MCF 10A (cell line): ENCODE results near the gene PAPPA2. TPM values are rescaled to one million over a fixed set of nuclear protein-coding genes. Genes with fewer than 3 reads are reported as not detected.

ENCODE experiments used
- BruUV-seq: library from RNA; stranded (reverse); fragments of 400-500 nt; replicated peaks from 2 replicates; lab custom pipeline; 2021; lab: Mats Ljungman, UMichigan
- CTCF ChIA-PET: fragments of 300-600 bp; sonication (Branson Sonifier 250); formaldehyde crosslinking; extraction: SDS; loops from one replicate; lab custom pipeline; 2021; ENCODE audit warnings: antibody characterized with exemption, inconsistent platforms; lab: Yijun Ruan, JAX
- POLR2A ChIA-PET: fragments of 300-600, 350-650 bp; sonication (Branson Sonifier 250); formaldehyde crosslinking; extraction: SDS; loops from one replicate; lab custom pipeline; 2020; ENCODE audit warnings: antibody characterized with exemption, inconsistent platforms; lab: Yijun Ruan, JAX
- DNase-seq: peaks from one replicate; pipeline ENCODE4 v3.0.0-alpha.2; 2018; ENCODE audit not compliant: unreplicated experiment
- H3K27ac Mint-ChIP-seq: one replicate; pipeline ENCODE4 v1.8.0; 2022; ENCODE audit warnings: mild to moderate bottlenecking, low read depth, mixed read lengths; ENCODE audit not compliant: unreplicated experiment
- H3K27me3 Mint-ChIP-seq: one replicate; pipeline ENCODE4 v1.8.0; 2022; ENCODE audit warnings: mixed read lengths; ENCODE audit not compliant: insufficient read depth, unreplicated experiment
- H3K36me3 Mint-ChIP-seq: one replicate; pipeline ENCODE4 v1.8.0; 2022; ENCODE audit warnings: mild to moderate bottlenecking, moderate library complexity, mixed read lengths; ENCODE audit not compliant: insufficient read depth, unreplicated experiment
- H3K4me1 Mint-ChIP-seq: one replicate; pipeline ENCODE4 v1.8.0; 2022; ENCODE audit warnings: mixed read lengths; ENCODE audit not compliant: insufficient read depth, unreplicated experiment
- H3K4me3 Mint-ChIP-seq: one replicate; pipeline ENCODE4 v1.8.0; 2022; ENCODE audit warnings: mild to moderate bottlenecking, moderate library complexity, mixed read lengths; ENCODE audit not compliant: unreplicated experiment
- H3K9me3 Mint-ChIP-seq: one replicate; pipeline ENCODE4 v1.8.0; 2022; ENCODE audit warnings: mixed read lengths; ENCODE audit not compliant: unreplicated experiment
- intact Hi-C: fragments of 100-400 bp; cut with micrococcal nuclease; formaldehyde crosslinking; loops from 2 replicates; pipeline ENCODE4 v1.14.1; 2022
- total RNA-seq: library from RNA; stranded (reverse); gene quantifications from 2 replicates; pipeline ENCODE4 v1.2.3, GENCODE V29; 2022
- TF ChIP-seq, protein P1 (sequence below): fragments of 200-600 bp; IDR thresholded peaks from one replicate; pipeline ENCODE4 v1.8.0; 2022; ENCODE audit warnings: antibody characterized with exemption, mild to moderate bottlenecking; ENCODE audit not compliant: unreplicated experiment

Gene PAPPA2
- total RNA-seq, 1 experiment from 2014 or later: 11.5 TPM

DNA sequence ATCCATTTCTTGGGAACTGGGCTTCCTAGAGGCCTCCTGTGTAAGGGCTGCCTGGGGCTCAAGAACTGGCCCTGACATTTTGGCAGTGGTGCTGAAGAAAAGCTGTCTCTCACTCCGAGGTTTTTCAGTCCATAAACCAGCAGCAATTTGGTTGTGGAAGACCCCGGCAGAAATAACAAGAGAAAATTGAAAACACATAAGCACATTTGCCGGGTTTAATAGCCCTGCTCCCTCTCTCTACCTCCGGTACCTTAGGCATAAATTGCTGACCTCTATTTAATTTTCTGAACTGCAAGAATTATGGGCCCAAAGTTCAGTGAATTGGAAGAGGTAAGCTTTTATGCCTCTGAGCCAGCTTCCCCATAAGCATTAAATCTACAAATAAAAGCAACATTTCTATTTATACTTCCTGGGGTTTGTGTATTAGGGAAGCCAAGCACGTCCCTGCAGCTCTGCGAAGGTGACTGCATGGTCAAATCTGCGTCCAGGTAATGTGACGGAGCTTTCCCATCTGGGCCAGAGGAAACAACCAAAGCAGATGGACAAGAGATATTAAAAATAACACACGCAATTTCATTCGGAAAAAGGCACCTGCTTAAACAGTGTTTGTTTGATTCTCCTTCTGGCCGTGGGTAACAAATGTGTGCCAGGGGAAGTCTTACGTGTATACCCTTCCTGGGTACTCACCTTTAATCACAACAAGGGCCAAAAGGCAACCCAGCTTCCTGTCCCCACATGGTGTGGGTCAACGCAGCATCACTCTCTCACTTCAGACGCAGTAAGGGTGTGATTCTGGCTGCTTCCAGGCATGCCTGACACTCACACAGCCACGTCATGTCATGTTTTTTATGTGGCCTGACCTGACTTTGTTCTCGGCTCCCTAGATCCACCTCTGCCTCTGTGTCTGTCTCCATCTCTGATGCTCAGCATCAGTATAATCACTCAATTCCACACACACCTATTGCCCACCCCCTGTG lies 69.2 kb downstream of the PAPPA2 start:
- intact Hi-C loops: no loop called here
- H3K36me3 Mint-ChIP-seq: no peaks in the 10 kb centered on the region
- H3K27me3 Mint-ChIP-seq: peaks cover 25% of the 10 kb centered on the region
- H3K4me3 Mint-ChIP-seq: no peak overlapping the region
- TF ChIP-seq, protein P1, sequence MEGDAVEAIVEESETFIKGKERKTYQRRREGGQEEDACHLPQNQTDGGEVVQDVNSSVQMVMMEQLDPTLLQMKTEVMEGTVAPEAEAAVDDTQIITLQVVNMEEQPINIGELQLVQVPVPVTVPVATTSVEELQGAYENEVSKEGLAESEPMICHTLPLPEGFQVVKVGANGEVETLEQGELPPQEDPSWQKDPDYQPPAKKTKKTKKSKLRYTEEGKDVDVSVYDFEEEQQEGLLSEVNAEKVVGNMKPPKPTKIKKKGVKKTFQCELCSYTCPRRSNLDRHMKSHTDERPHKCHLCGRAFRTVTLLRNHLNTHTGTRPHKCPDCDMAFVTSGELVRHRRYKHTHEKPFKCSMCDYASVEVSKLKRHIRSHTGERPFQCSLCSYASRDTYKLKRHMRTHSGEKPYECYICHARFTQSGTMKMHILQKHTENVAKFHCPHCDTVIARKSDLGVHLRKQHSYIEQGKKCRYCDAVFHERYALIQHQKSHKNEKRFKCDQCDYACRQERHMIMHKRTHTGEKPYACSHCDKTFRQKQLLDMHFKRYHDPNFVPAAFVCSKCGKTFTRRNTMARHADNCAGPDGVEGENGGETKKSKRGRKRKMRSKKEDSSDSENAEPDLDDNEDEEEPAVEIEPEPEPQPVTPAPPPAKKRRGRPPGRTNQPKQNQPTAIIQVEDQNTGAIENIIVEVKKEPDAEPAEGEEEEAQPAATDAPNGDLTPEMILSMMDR: no peak
- BruUV-seq: no TSS peak
- POLR2A ChIA-PET: no interaction called here
- no peak for DNase-seq
- H3K27ac Mint-ChIP-seq: no peak overlapping the region
- H3K4me1 Mint-ChIP-seq: peaks cover 7% of the 10 kb centered on the region
- CTCF ChIA-PET: interaction anchor here (1.2 to 1.8 kb wide), 2 partner anchors 160 to 1377 kb away, joined by 3 to 5 read pairs; no protein-coding TSS in a partner anchor
- H3K9me3 Mint-ChIP-seq: no peaks in the 10 kb centered on the region

DNA sequence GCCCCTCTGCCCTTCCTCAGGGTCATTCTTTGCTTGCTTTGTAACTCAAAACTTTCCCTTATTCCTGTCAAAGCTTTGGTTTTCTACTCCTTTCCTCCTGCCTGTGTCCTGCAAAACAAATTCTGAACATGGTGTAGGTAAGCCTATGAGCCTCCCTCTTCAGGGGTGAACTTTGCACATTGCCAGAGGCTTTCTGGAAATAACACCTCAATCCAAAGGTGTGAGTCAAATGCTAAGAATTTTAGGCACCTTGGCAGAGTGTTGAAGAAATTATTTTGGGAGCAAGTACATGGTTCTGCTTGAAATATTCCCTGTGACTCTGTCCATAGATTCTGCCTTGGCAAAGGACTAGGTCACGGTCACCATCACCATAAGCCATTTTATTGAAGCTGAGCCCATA lies 70.0 kb downstream of the PAPPA2 start:
- DNase-seq: peak; percentile 35
- ChIA-PET CTCF (interaction anchor here (0.7 to 3.3 kb wide), 6 partner anchors 9 to 1378 kb away, joined by 3 to 39 read pairs (median 3); no protein-coding TSS in a partner anchor), POLR2A (interaction anchor here (1.3 kb wide), 1 partner anchor 11 kb away, joined by 3 read pairs; no protein-coding TSS in a partner anchor)
- Mint-ChIP-seq H3K27me3 (peaks cover 18% of the 10 kb centered on the region), H3K4me3 (no peak overlapping the region), H3K27ac (no peak overlapping the region), H3K9me3 (no peaks in the 10 kb centered on the region), H3K36me3 (no peaks in the 10 kb centered on the region), H3K4me1 (peaks cover 7% of the 10 kb centered on the region)
- TF ChIP-seq, protein P1: no peak
- no TSS peak for BruUV-seq
- intact Hi-C loops: no loop called here

DNA sequence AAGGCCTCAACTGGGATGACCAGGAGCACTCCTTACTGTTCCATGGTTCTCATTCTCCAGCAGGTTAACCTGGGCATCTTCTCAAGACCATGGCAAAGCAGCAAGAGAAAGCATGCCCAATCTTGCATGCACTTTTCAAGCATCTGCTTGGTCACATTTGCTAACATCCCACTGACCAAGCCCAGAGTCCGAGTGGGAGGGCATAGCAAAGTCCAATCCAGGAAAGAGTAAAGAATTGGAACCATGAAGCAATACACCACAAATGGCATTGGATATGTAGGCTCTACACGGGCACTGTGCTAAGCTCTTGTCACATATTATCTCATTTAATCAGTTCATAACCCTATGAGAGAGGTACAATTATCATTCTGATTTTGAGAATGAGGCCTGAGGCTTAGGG lies 73.6 kb downstream of the PAPPA2 start:
- DNase-seq: no peak
- H3K27ac Mint-ChIP-seq: no peak overlapping the region
- H3K4me1 Mint-ChIP-seq: peaks cover 7% of the 10 kb centered on the region
- intact Hi-C loops: no loop called here
- no peak overlapping the region for H3K4me3 Mint-ChIP-seq
- BruUV-seq: no TSS peak
- POLR2A ChIA-PET: no interaction called here
- TF ChIP-seq, protein P1: no peak
- no peaks in the 10 kb centered on the region for H3K9me3 Mint-ChIP-seq
- CTCF ChIA-PET: no interaction called here
- H3K27me3 Mint-ChIP-seq: peaks cover 11% of the 10 kb centered on the region
- no peaks in the 10 kb centered on the region for H3K36me3 Mint-ChIP-seq

DNA sequence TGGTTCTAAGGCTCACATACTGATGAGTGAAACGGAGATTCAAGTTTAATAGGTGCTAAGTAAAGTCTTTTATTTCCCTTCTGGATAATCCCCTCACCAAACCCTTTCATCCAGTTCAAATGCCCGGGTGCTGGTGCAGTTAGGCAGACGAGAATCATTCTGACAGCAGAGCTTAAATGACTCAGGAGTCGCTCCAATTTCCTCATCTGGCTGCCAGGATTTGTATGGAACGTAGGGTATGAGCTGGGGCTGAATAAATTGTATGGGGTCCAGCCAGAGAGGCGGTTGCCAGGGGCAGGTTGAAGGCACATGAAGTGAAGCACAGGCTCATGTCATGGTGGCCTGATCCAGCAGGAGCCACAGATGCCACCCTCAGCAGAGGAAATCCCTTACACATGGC lies 76.0 kb downstream of the PAPPA2 start:
- Mint-ChIP-seq H3K4me1 (peaks cover 5% of the 10 kb centered on the region), H3K27ac (no peak overlapping the region), H3K9me3 (no peaks in the 10 kb centered on the region), H3K27me3 (peaks cover 11% of the 10 kb centered on the region), H3K36me3 (no peaks in the 10 kb centered on the region), H3K4me3 (no peak overlapping the region)
- TF ChIP-seq, protein P1: no peak
- intact Hi-C loops: no loop called here
- no TSS peak for BruUV-seq
- ChIA-PET POLR2A (no interaction called here), CTCF (interaction anchor here (0.5 to 1.1 kb wide), 3 partner anchors 15 to 1629 kb away, joined by 5 to 6 read pairs (median 5); no protein-coding TSS in a partner anchor)
- DNase-seq: no peak
